CD14-positive monocyte (primary cell): ENCODE results near the gene IFRD2. TPM values are rescaled to one million over a fixed set of nuclear protein-coding genes. Genes with fewer than 3 reads are reported as not detected.
"Not testable (repeated sequence)": the region's sequence is repeated elsewhere in the genome, so short reads cannot be mapped to it uniquely, and the experiment has no call there.

Experiments used
- DNase-seq, 3 donors: peaks; one replicate each; pipeline ENCODE4 v3.0.0-alpha.2; 2011 to 2022
- H2AFZ ChIP-seq: 2 replicates; pipeline ENCODE4 v1.6.0; 2012; ENCODE audit warnings: mild to moderate bottlenecking, low read depth, low read length, inconsistent platforms; ENCODE audit not compliant: insufficient read depth, poor library complexity, severe bottlenecking
- H3K27ac ChIP-seq, 2 donors: 1 replicate in 1 of 2; 2 replicates in 1 of 2; pipeline ENCODE4 v1.5.1; 2012 to 2013; ENCODE audit warnings: low read length in 2 of 2, control low read depth in 1 of 2, inconsistent platforms in 1 of 2, low read depth in 1 of 2, mild to moderate bottlenecking in 1 of 2
- H3K27me3 ChIP-seq, 2 donors: one replicate each; pipeline versions ENCODE4 v1.6.0 to v1.6.1; 2011 to 2013; ENCODE audit warnings: low read length in 2 of 2; ENCODE audit not compliant: control insufficient read depth in 2 of 2, insufficient read depth in 2 of 2
- H3K36me3 ChIP-seq, 2 donors: replicated peaks in 1 of 2; 1 replicate in 1 of 2; 2 replicates in 1 of 2; pipeline versions ENCODE4 v1.5.1 to v1.6.1; 2012 to 2013; ENCODE audit warnings: low read length in 2 of 2, control low read depth in 1 of 2, inconsistent platforms in 1 of 2, mild to moderate bottlenecking in 1 of 2; ENCODE audit not compliant: insufficient read depth in 2 of 2, control insufficient read depth in 1 of 2
- H3K4me1 ChIP-seq, 2 donors: 1 replicate in 1 of 2; 2 replicates in 1 of 2; pipeline versions ENCODE4 v1.5.1 to v1.6.1; 2012 to 2013; ENCODE audit warnings: low read length in 2 of 2, control low read depth in 1 of 2, inconsistent platforms in 1 of 2, mild to moderate bottlenecking in 1 of 2, moderate library complexity in 1 of 2; ENCODE audit not compliant: insufficient read depth in 2 of 2, control insufficient read depth in 1 of 2
- H3K4me2 ChIP-seq: replicated peaks from 2 replicates; pipeline ENCODE3; 2012; ENCODE audit warnings: low read length, moderate library complexity, mild to moderate bottlenecking; ENCODE audit not compliant: poor library complexity, severe bottlenecking; ENCODE audit errors: extremely low read depth
- H3K4me3 ChIP-seq, 3 experiments: fragments of 200-600 bp in 1 of 3; sonication (generic) in 1 of 3; replicated peaks in 1 of 3; 1 replicate in 2 of 3; 2 replicates in 1 of 3; pipeline ENCODE4 v1.5.1; 2011 to 2013; ENCODE audit warnings: low read length in 3 of 3, mild to moderate bottlenecking in 3 of 3, control low read depth in 2 of 3, low read depth in 2 of 3, inconsistent platforms in 1 of 3, moderate library complexity in 1 of 3
- H3K79me2 ChIP-seq: 2 replicates; pipeline ENCODE4 v1.6.0; 2012; ENCODE audit warnings: mild to moderate bottlenecking, control low read depth, inconsistent platforms, low read length, moderate library complexity; ENCODE audit not compliant: insufficient read depth
- H3K9ac ChIP-seq: 2 replicates; pipeline ENCODE4 v1.6.0; 2017; ENCODE audit warnings: low read length, mild to moderate bottlenecking; ENCODE audit not compliant: insufficient read depth, poor library complexity, severe bottlenecking
- H3K9me3 ChIP-seq, 2 donors: replicated peaks in 1 of 2; 1 replicate in 1 of 2; 2 replicates in 1 of 2; pipeline versions ENCODE4 v1.5.1 to v1.6.1; 2012 to 2013; ENCODE audit warnings: low read length in 2 of 2, control low read depth in 1 of 2; ENCODE audit not compliant: control insufficient read depth in 1 of 2, insufficient read depth in 1 of 2
- H4K20me1 ChIP-seq: 2 replicates; pipeline ENCODE4 v1.6.0; 2012; ENCODE audit warnings: mild to moderate bottlenecking, low read length, control low read depth, moderate library complexity; ENCODE audit not compliant: insufficient read depth
- H3K27ac Mint-ChIP-seq, 7 donors: one replicate each; pipeline ENCODE4 v1.8.0; 2020; ENCODE audit warnings: mild to moderate bottlenecking in 7 of 7, mixed read lengths in 7 of 7, moderate library complexity in 6 of 7, inconsistent platforms in 2 of 7
- H3K27me3 Mint-ChIP-seq, 3 donors: one replicate each; pipeline ENCODE4 v1.8.0; 2021 to 2022; ENCODE audit warnings: low read depth in 3 of 3, mild to moderate bottlenecking in 3 of 3, mixed read lengths in 3 of 3, moderate library complexity in 3 of 3, inconsistent platforms in 1 of 3
- H3K36me3 Mint-ChIP-seq, 2 donors: one replicate each; pipeline ENCODE4 v1.8.0; 2020; ENCODE audit warnings: mixed read lengths in 2 of 2, inconsistent platforms in 1 of 2, mild to moderate bottlenecking in 1 of 2
- H3K4me1 Mint-ChIP-seq: one replicate; pipeline ENCODE4 v1.8.0; 2020; ENCODE audit warnings: mild to moderate bottlenecking, mixed read lengths
- H3K4me3 Mint-ChIP-seq, 2 donors: one replicate each; pipeline ENCODE4 v1.8.0; 2020; ENCODE audit warnings: mild to moderate bottlenecking in 2 of 2, mixed read lengths in 2 of 2, moderate library complexity in 1 of 2
- H3K9me3 Mint-ChIP-seq, 7 donors: one replicate each; pipeline ENCODE4 v1.8.0; 2020 to 2022; ENCODE audit warnings: mixed read lengths in 7 of 7, mild to moderate bottlenecking in 6 of 7, moderate library complexity in 6 of 7, inconsistent platforms in 2 of 7
- WGBS: methylation state at CpG from one replicate; pipeline ENCODE4 v1.1.5; 2013; ENCODE audit warnings: missing lambda C conversion rate; ENCODE audit not compliant: insufficient coverage; 5-methylcytosine and 5-hydroxymethylcytosine counted together
- intact Hi-C, 2 donors: fragments of 100-400 bp; cut with micrococcal nuclease; formaldehyde crosslinking; loops; one replicate each; pipeline versions ENCODE4 v1.15.0 to v1.15.1; 2023
- polyA plus RNA-seq, 3 donors: library from polyadenylated mRNA; depleted of rRNA in 1 of 3; unstranded in 2 of 3; stranded (reverse) in 1 of 3; fragments of 300-500 nt in 2 of 3; fragments of >200 nt in 1 of 3; fragmentation: Illumina TruSeq in 2 of 3; gene quantifications; 1 replicate in 2 of 3; 2 replicates in 1 of 3; pipeline ENCODE4 v1.2.3, GENCODE V29; 2012 to 2021
- TF ChIP-seq, protein P1 (sequence below): fragments of 200-600 bp; IDR thresholded peaks from one replicate; pipeline ENCODE4 v1.8.0; 2022; ENCODE audit warnings: antibody characterized with exemption, mild to moderate bottlenecking

Gene IFRD2
- polyA plus RNA-seq, 3 donors: 17.1 to 35.1 (median 23.3) TPM

- Histone ChIP-seq H3K27me3 (no peaks in the 10 kb centered on the region), H3K4me3 (no peak overlapping the region), H3K79me2 (peaks cover 14% of the 10 kb centered on the region), H3K9me3 (no peaks in the 10 kb centered on the region), H4K20me1 (no peaks in the 10 kb centered on the region), H2AFZ (no peak overlapping the region), H3K9ac (no peak overlapping the region), H3K4me1 (peaks cover 27 to 35% of the 10 kb centered on the region in 2 donors), H3K27ac (no peak overlapping the region), H3K4me2 (no peak overlapping the region), H3K36me3 (peaks cover 0 to 27% of the 10 kb centered on the region in 2 donors)
- TF ChIP-seq, protein P1, sequence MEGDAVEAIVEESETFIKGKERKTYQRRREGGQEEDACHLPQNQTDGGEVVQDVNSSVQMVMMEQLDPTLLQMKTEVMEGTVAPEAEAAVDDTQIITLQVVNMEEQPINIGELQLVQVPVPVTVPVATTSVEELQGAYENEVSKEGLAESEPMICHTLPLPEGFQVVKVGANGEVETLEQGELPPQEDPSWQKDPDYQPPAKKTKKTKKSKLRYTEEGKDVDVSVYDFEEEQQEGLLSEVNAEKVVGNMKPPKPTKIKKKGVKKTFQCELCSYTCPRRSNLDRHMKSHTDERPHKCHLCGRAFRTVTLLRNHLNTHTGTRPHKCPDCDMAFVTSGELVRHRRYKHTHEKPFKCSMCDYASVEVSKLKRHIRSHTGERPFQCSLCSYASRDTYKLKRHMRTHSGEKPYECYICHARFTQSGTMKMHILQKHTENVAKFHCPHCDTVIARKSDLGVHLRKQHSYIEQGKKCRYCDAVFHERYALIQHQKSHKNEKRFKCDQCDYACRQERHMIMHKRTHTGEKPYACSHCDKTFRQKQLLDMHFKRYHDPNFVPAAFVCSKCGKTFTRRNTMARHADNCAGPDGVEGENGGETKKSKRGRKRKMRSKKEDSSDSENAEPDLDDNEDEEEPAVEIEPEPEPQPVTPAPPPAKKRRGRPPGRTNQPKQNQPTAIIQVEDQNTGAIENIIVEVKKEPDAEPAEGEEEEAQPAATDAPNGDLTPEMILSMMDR: no peak
- no CpG with 5 or more reads among the region's 4 CpGs for WGBS
- Mint-ChIP-seq H3K4me1 (peaks cover 38% of the 10 kb centered on the region), H3K27ac (no peak overlapping the region), H3K27me3 (peaks cover 0 to 5% (median 0%) of the 10 kb centered on the region in 3 donors), H3K36me3 (peaks cover 24 to 33% of the 10 kb centered on the region in 2 donors), H3K9me3 (peaks cover 0 to 4% (median 0%) of the 10 kb centered on the region in 7 donors), H3K4me3 (no peak overlapping the region)
- no peak for DNase-seq
- intact Hi-C loops: no loop called here
Measured at GRCh38 chr3:50314816-50315215, 22.6 kb upstream of the IFRD2 start.

- H3K27me3 ChIP-seq: no peaks in the 10 kb centered on the region
- peak overlapping the region in 2 of 7 donors; percentile 57 to 75 for H3K27ac Mint-ChIP-seq
- H3K4me3 ChIP-seq: no peak overlapping the region
- H3K9ac ChIP-seq: no peak overlapping the region
- H3K36me3 ChIP-seq: peaks cover 0 to 23% of the 10 kb centered on the region in 2 donors
- TF ChIP-seq, protein P1: no peak
- no peaks in the 10 kb centered on the region for H4K20me1 ChIP-seq
- H3K4me2 ChIP-seq: no peak overlapping the region
- H2AFZ ChIP-seq: no peak overlapping the region
- peaks cover 11% of the 10 kb centered on the region for H3K79me2 ChIP-seq
- H3K4me3 Mint-ChIP-seq: no peak overlapping the region
- intact Hi-C loops: no loop called here
- H3K9me3 Mint-ChIP-seq: peaks cover 0 to 5% (median 0%) of the 10 kb centered on the region in 7 donors
- DNase-seq: no peak
- H3K27ac ChIP-seq: no peak overlapping the region
- H3K36me3 Mint-ChIP-seq: peaks cover 22 to 34% of the 10 kb centered on the region in 2 donors
- peaks cover 0 to 4% (median 0%) of the 10 kb centered on the region in 3 donors for H3K27me3 Mint-ChIP-seq
- no peaks in the 10 kb centered on the region for H3K9me3 ChIP-seq
- WGBS: 73% methylated on average over 1 of the region's 3 CpGs
- peaks cover 23 to 30% of the 10 kb centered on the region in 2 donors for H3K4me1 ChIP-seq
- H3K4me1 Mint-ChIP-seq: peaks cover 33% of the 10 kb centered on the region
Measured at GRCh38 chr3:50314342-50314741, 22.1 kb upstream of the IFRD2 start.

- H3K4me2 ChIP-seq, H4K20me1 ChIP-seq, DNase-seq, H3K27ac Mint-ChIP-seq, H3K4me3 ChIP-seq, intact Hi-C loops, H3K27me3 ChIP-seq, H2AFZ ChIP-seq, H3K79me2 ChIP-seq, H3K9ac ChIP-seq, H3K27me3 Mint-ChIP-seq, H3K27ac ChIP-seq, H3K4me1 ChIP-seq, H3K4me3 Mint-ChIP-seq: not testable (repeated sequence)
- Histone ChIP-seq H3K36me3 (peaks cover 0 to 15% of the 10 kb centered on the region in 2 donors), H3K9me3 (peaks cover 0 to 21% of the 10 kb centered on the region in 2 donors)
- peaks cover 0 to 24% (median 15%) of the 10 kb centered on the region in 7 donors for H3K9me3 Mint-ChIP-seq
- H3K4me1 Mint-ChIP-seq: peaks cover 13% of the 10 kb centered on the region
- peaks cover 19 to 29% of the 10 kb centered on the region in 2 donors for H3K36me3 Mint-ChIP-seq
- WGBS: no CpG with 5 or more reads among the region's 32 CpGs
Measured at GRCh38 chr3:50312041-50312440, 19.8 kb upstream of the IFRD2 start.
